ENCODE measurements around the gene ADK.

DNA sequence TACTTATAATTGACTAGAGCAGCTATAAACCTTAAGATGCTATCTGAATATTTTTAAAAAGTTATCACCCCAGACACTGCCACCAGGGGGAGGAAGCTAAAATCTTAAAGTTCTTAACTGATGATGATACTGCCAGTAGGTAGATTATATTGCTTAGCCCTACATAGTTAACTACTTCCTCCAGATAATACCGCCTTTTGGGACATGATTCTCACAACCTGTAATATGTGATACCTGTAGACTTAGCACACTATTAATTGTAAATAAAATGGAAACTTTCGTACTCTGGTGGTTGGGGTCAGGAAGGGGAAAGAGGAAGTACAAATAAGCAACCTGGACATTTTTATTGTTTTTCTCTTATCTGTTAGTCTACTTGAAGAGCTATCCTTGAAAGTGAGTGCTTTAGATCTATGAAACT lies 268.9 kb downstream of the ADK start:
- TF ChIP-seq, protein P1, sequence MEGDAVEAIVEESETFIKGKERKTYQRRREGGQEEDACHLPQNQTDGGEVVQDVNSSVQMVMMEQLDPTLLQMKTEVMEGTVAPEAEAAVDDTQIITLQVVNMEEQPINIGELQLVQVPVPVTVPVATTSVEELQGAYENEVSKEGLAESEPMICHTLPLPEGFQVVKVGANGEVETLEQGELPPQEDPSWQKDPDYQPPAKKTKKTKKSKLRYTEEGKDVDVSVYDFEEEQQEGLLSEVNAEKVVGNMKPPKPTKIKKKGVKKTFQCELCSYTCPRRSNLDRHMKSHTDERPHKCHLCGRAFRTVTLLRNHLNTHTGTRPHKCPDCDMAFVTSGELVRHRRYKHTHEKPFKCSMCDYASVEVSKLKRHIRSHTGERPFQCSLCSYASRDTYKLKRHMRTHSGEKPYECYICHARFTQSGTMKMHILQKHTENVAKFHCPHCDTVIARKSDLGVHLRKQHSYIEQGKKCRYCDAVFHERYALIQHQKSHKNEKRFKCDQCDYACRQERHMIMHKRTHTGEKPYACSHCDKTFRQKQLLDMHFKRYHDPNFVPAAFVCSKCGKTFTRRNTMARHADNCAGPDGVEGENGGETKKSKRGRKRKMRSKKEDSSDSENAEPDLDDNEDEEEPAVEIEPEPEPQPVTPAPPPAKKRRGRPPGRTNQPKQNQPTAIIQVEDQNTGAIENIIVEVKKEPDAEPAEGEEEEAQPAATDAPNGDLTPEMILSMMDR (IDR thresholded peaks at IDR 0.05; ENCODE audit: insufficient read depth, low read length) = no peak
- no peak for TF ChIP-seq POLR2AphosphoS5 (IDR thresholded peaks at IDR 0.05; ENCODE audit: low read depth)

All from HL-60 (cell line).